Measurements from ENCODE around the gene SBF2.

The SBF2 gene

GRCh38 chr11:9831122-9831521 lies 462.9 kb downstream of the SBF2 start:
- in situ Hi-C loops (cut with HindIII; ENCODE audit: low sequenced_read_pairs): no loop called here

DNA sequence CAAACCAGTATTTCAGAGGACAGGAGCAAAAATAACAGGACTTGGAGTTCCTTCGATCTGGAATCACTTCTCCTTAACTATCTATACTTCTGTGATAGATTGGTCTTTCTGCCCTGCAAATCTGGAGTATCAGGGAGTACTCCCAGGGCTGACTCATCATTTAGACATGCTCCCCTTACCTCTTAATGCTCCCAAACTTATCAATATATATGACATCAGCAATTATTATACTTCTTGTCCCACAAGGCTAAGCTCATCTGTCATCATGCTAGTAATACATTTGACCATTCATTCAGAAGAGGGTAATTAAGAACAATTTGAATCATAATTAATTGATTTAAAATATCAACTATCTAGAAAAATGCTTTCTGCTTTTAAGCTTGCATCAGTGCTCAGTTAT lies 466.3 kb downstream of the SBF2 start:
- in situ Hi-C loops (cut with HindIII; ENCODE audit: low sequenced_read_pairs): no loop called here

- in situ Hi-C loops (cut with HindIII; ENCODE audit: low sequenced_read_pairs): no loop called here
These were observed 467.6 kb downstream of the SBF2 start for GRCh38 chr11:9826390-9826789.

- in situ Hi-C loops (cut with HindIII; ENCODE audit: low sequenced_read_pairs): no loop called here
These were observed 468.1 kb downstream of the SBF2 start for GRCh38 chr11:9825895-9826294.

- in situ Hi-C loops (cut with HindIII; ENCODE audit: low sequenced_read_pairs): no loop called here
These were observed 468.7 kb downstream of the SBF2 start for GRCh38 chr11:9825315-9825714.

DNA sequence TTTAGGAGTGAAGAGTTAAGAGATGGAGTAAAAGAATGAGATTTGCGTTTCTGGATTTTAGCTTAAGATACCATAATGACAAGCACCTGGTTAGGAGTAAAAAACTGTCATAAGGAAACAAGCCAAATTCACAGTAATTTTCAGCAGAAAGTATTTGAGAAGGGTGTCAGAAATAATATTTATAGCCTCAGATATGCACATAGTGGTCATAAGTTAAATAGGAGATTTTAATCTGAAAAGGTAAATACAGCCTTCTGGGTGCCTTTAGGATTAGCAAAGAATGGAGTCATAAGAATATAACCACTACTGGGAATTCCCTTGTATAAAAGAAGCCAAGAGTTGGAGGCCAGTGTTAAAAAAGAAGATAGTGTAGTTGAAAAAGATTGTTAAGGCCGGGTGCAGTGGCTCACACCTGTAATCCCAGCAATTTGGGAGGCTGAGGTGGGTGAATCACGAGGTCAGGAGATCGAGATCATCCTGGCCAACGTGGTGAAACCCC lies 470.1 kb downstream of the SBF2 start:
- in situ Hi-C loops (cut with HindIII; ENCODE audit: low sequenced_read_pairs): no loop called here

GRCh38 chr11:9823439-9823838 lies 470.6 kb downstream of the SBF2 start:
- in situ Hi-C loops (cut with HindIII; ENCODE audit: low sequenced_read_pairs): no loop called here

DNA sequence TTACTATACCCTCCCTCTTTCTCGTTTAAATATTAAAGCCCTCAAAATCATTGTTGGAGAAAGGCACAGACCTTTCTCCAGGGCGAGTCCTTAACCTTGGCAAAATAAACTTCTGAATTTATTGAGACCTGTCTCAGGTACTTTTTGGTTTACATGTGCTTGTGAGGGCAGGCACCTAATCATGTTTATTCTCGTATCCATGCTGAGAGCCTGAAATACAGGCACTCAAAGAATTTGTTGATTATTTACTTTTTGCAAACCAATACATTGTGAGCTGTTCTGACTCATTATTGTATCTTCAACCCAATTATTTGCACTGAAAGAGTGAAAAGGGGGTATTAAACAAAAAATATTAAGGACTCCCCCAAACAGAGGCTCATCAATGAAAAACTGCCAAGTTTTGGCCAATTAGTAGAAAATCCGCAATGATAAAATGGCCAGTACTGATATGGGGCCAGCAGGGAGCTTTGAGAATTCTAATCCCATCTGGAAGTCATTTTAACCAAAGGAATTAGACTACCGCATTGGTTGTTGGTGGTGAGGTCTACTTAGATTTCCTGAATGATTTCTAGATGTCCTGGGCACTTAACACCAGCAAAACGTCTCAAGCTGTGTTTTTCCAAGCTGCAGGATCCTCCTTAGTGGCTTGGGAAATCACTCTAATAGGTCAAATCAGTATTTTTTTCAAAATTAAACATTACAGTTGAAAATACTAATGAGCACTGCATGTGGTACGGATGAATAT lies 472.8 kb downstream of the SBF2 start:
- in situ Hi-C loops (cut with HindIII; ENCODE audit: low sequenced_read_pairs): no loop called here

- in situ Hi-C loops (cut with HindIII; ENCODE audit: low sequenced_read_pairs): no loop called here
These were observed 473.8 kb downstream of the SBF2 start for GRCh38 chr11:9820260-9820659.

GRCh38 chr11:9817191-9817590 lies 476.8 kb downstream of the SBF2 start:
- in situ Hi-C loops (cut with HindIII; ENCODE audit: low sequenced_read_pairs): no loop called here

DNA sequence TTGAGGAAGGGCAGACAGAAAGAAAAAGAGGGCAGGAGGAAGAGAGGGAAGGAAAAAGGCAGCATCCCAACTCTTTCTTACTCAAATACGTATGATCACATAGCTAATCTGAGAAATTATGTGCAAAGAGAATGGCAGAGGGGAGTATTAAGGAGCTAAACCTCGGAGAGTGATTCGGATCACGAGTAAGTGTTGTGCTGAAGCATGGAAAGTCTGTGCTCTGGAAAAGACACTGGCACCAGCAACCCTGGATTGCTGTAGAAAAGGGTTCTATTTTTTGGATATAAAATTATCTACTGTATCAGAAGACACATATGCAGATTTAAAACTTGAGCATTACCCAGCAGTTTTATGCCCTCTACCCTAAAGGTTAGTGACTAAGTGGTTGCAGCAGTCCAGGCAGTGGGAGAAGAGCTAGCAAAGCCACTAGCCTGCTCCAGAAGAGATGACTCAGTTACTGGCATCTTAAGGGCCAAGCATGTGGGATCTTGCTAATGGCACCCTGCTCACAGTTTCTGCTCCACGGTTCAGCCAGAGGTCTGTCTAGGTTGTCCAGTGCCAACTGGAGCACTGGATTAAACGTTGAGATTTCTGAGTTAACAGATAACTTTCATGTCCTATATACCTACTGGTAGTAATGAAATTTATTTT lies 478.4 kb downstream of the SBF2 start:
- in situ Hi-C loops (cut with HindIII; ENCODE audit: low sequenced_read_pairs): no loop called here

- in situ Hi-C loops (cut with HindIII; ENCODE audit: low sequenced_read_pairs): no loop called here
These were observed 479.9 kb downstream of the SBF2 start for GRCh38 chr11:9814108-9814507.

- in situ Hi-C loops (cut with HindIII; ENCODE audit: low sequenced_read_pairs): no loop called here
These were observed 485.1 kb downstream of the SBF2 start for GRCh38 chr11:9808943-9809342.

- in situ Hi-C loops (cut with HindIII; ENCODE audit: low sequenced_read_pairs): no loop called here
These were observed 486.9 kb downstream of the SBF2 start for GRCh38 chr11:9806946-9807687.

DNA sequence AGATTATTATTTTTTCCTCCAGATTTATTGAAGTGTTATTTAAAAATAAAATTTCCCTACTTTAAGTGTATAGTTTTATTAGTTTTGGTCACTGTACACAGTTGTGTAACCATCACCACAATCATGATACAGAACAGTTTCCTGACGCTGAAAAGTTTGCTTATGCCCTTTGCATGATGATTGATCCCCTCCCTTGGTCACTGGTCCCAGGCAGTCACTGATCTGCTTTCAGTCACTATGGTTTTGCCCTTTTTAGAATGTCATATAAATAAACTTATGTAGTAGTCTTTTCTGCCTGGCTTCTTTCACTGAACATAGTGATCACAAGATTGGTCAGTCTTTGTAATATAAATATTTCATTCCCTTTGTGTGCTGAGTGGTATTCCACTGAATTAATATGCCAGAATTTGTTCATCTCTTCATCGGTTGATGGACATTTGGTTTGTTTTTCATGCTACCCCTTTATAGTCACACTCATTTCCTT lies 489.6 kb downstream of the SBF2 start:
- in situ Hi-C loops (cut with HindIII; ENCODE audit: low sequenced_read_pairs): loop anchor here (5.0 kb wide), 1 partner anchor 33 kb away; no protein-coding TSS in a partner anchor

DNA sequence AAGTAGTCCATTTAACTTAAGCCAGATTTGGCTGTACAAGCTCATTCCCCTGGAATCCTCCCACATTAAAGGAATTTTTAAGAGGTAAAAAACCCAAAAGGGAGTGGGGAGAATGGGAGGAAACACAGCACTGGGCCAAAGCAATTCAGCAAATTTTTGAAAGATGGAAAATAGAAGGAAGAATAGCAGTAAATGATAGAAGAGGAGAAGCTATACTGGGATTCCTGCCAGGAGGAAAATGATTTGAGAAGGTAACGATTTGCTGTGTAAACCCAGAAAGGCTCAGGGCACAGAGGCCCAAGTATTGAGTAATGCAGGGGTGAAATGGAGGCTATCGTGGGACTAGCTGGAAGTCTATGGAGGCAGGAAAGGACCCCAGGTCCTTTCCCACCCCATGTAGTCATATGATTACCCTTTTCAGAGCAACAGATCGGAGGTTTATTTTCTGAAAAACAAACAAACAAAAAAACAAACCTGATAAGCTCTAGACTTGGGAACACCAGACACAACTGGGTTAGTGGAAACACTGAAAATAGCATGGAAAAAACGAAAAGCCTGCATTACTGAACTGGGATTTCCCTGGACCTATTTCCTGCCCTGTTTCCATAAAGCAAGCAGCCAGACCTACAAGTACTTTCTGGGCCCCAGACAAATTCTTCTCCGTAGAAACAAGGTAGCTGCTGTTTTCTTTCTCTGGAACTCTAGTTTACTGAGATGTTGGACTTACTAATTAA lies 490.2 kb downstream of the SBF2 start:
- in situ Hi-C loops (cut with HindIII; ENCODE audit: low sequenced_read_pairs): loop anchor here (5.0 kb wide), 1 partner anchor 33 kb away; no protein-coding TSS in a partner anchor

- in situ Hi-C loops (cut with HindIII; ENCODE audit: low sequenced_read_pairs): loop anchor here (5.0 kb wide), 1 partner anchor 35 kb away; no protein-coding TSS in a partner anchor
These were observed 491.6 kb downstream of the SBF2 start for GRCh38 chr11:9802291-9802861.

- in situ Hi-C loops (cut with HindIII; ENCODE audit: low sequenced_read_pairs): loop anchor here (5.0 kb wide), 1 partner anchor 37 kb away; no protein-coding TSS in a partner anchor
These were observed 494.1 kb downstream of the SBF2 start for GRCh38 chr11:9799886-9800285.

DNA sequence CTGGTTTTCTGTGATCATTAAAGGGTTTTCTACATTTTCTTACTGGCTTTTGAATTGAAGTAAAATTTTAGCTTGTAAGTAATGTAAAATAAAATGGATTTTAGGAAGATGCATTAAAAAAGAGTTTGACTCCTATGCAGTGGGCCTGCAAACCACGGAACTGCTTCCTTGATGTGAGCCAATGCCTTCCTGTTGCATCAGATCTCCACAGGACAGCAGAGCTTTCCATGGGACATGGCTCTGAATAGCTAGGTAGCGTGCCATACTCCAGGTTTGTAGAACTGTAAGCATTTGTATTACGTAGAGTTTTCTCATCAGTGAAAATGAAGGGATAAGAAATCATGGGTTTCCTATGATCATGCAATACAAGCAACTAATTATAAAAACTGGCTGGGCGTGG lies 496.7 kb downstream of the SBF2 start:
- in situ Hi-C loops (cut with HindIII; ENCODE audit: low sequenced_read_pairs): no loop called here

GRCh38 chr11:9796854-9797253 lies 497.2 kb downstream of the SBF2 start:
- in situ Hi-C loops (cut with HindIII; ENCODE audit: low sequenced_read_pairs): no loop called here

Measured in endothelial cell of hepatic sinusoid (primary cell).